CD4-positive, alpha-beta memory T cell (primary cell): ENCODE data around the gene CGB3. TPM values are rescaled to one million over a fixed set of nuclear protein-coding genes. Genes with fewer than 3 reads are reported as not detected.

Experiments used
- CTCF ChIA-PET: fragments of 350-600 bp; sonication (Branson Sonifier 250); formaldehyde crosslinking; loops from one replicate; lab custom pipeline; 2021; ENCODE audit warnings: inconsistent platforms; ENCODE audit not compliant: partially characterized antibody; lab: Charles Lee
- POLR2A ChIA-PET: fragments of 350-600 bp; sonication (Branson Sonifier 250); formaldehyde crosslinking; loops from one replicate; lab custom pipeline; 2021; ENCODE audit not compliant: partially characterized antibody; lab: Charles Lee
- DNase-seq, 5 donors: peaks; one replicate each; pipeline versions ENCODE4 v3.0.0 to v3.0.0-alpha.2; 2020 to 2022; ENCODE audit warnings: mixed read lengths in 1 of 5
- H3K27ac ChIP-seq: one replicate; pipeline ENCODE4 v1.7.0; 2013; ENCODE audit warnings: low read depth, low read length
- H3K27me3 ChIP-seq: 2 replicates; pipeline ENCODE4 v1.7.0; 2013; ENCODE audit warnings: mild to moderate bottlenecking, low read length, moderate library complexity; ENCODE audit not compliant: insufficient read depth
- H3K36me3 ChIP-seq: 2 replicates; pipeline ENCODE4 v1.7.0; 2013; ENCODE audit warnings: mild to moderate bottlenecking, low read length, moderate library complexity; ENCODE audit not compliant: insufficient read depth
- H3K4me1 ChIP-seq: 2 replicates; pipeline ENCODE4 v1.7.0; 2013; ENCODE audit warnings: mild to moderate bottlenecking, low read length, moderate library complexity; ENCODE audit not compliant: insufficient read depth
- H3K4me3 ChIP-seq, 2 donors: one replicate each; pipeline ENCODE4 v1.7.0; 2013; ENCODE audit warnings: low read length in 2 of 2, mild to moderate bottlenecking in 1 of 2
- H3K9me3 ChIP-seq, 2 donors: one replicate each; pipeline ENCODE4 v1.7.0; 2013; ENCODE audit warnings: low read length in 2 of 2, control low read depth in 1 of 2; ENCODE audit not compliant: control insufficient read depth in 1 of 2
- H3K27ac Mint-ChIP-seq, 7 donors: one replicate each; pipeline ENCODE4 v1.8.0; 2020 to 2021; ENCODE audit warnings: mixed read lengths in 7 of 7, mild to moderate bottlenecking in 6 of 7, inconsistent platforms in 3 of 7, moderate library complexity in 3 of 7
- H3K27me3 Mint-ChIP-seq, 2 donors: one replicate each; pipeline ENCODE4 v1.8.0; 2020 to 2021; ENCODE audit warnings: mixed read lengths in 2 of 2
- H3K36me3 Mint-ChIP-seq, 2 donors: one replicate each; pipeline ENCODE4 v1.8.0; 2020 to 2021; ENCODE audit warnings: mixed read lengths in 2 of 2, inconsistent platforms in 1 of 2, mild to moderate bottlenecking in 1 of 2
- H3K4me1 Mint-ChIP-seq, 4 donors: one replicate each; pipeline ENCODE4 v1.8.0; 2020 to 2021; ENCODE audit warnings: mixed read lengths in 4 of 4, mild to moderate bottlenecking in 1 of 4
- H3K4me3 Mint-ChIP-seq, 8 donors: one replicate each; pipeline ENCODE4 v1.8.0; 2020 to 2021; ENCODE audit warnings: mixed read lengths in 8 of 8, mild to moderate bottlenecking in 7 of 8, moderate library complexity in 6 of 8, inconsistent platforms in 3 of 8
- H3K9me3 Mint-ChIP-seq, 8 donors: one replicate each; pipeline ENCODE4 v1.8.0; 2020 to 2021; ENCODE audit warnings: mixed read lengths in 8 of 8, mild to moderate bottlenecking in 5 of 8, inconsistent platforms in 3 of 8, moderate library complexity in 1 of 8
- intact Hi-C: fragments of 100-400 bp; cut with micrococcal nuclease; formaldehyde crosslinking; loops from one replicate; pipeline ENCODE4 v1.15.1; 2023
- microRNA-seq: library from miRNA; unstranded; fragments of <30 nt; microRNA quantifications from one replicate; pipeline ENCODE4 v1.2.0, GENCODE V29; 2021; ENCODE audit warnings: borderline replicate concordance, borderline number of aligned reads, borderline microRNAs expressed, mixed read lengths
- polyA plus RNA-seq, 2 donors: library from polyadenylated mRNA; unstranded; fragments of 300-500 nt; fragmentation: Illumina TruSeq; gene quantifications; one replicate each; pipeline ENCODE4 v1.2.3, GENCODE V29; 2021
- total RNA-seq, 2 experiments: library from RNA; stranded (reverse); gene quantifications; one replicate each; pipeline ENCODE4 v1.2.3, GENCODE V29; 2021

Gene CGB3
- total and polyA plus RNA-seq, 4 experiments from 2014 or later = not detected

- DNase-seq = no peak
- Histone ChIP-seq H3K36me3 (peaks cover 10% of the 10 kb centered on the region), H3K4me1 (no peaks in the 10 kb centered on the region), H3K27me3 (no peaks in the 10 kb centered on the region), H3K9me3 (no peaks in the 10 kb centered on the region), H3K4me3 (no peak overlapping the region), H3K27ac (no peak overlapping the region)
- Mint-ChIP-seq H3K36me3 (peaks cover 15 to 25% of the 10 kb centered on the region in 2 donors), H3K27me3 (no peaks in the 10 kb centered on the region), H3K9me3 (no peaks in the 10 kb centered on the region), H3K4me3 (no peak overlapping the region), H3K27ac (peak overlapping the region in 1 of 7 donors; percentile 35), H3K4me1 (no peaks in the 10 kb centered on the region)
- intact Hi-C loops = no loop called here
- ChIA-PET CTCF (interaction anchor here (1.7 to 2.2 kb wide), 2 partner anchors 11 to 12 kb away, joined by 7 to 14 read pairs; partner anchors contain the start of genes GYS1 and RUVBL2), POLR2A (interaction anchor here (1.8 kb wide), 1 partner anchor 18 kb away, joined by 5 read pairs; no protein-coding TSS in a partner anchor)
These were observed 41.9 kb downstream of the CGB3 start for GRCh38 chr19:48982280-48982679.

- Histone ChIP-seq H3K4me1 (no peaks in the 10 kb centered on the region), H3K27me3 (no peaks in the 10 kb centered on the region), H3K36me3 (peaks cover 9% of the 10 kb centered on the region), H3K27ac (no peak overlapping the region), H3K4me3 (no peak overlapping the region), H3K9me3 (no peaks in the 10 kb centered on the region)
- peaks cover 0 to 6% (median 2%) of the 10 kb centered on the region in 4 donors for H3K4me1 Mint-ChIP-seq
- intact Hi-C loops = no loop called here
- H3K27ac Mint-ChIP-seq = no peak overlapping the region
- ChIA-PET POLR2A (interaction anchor here (1.2 to 5.9 kb wide), 2 partner anchors 10 to 16 kb away, joined by 5 to 47 read pairs; partner anchors contain the start of genes FTL, GYS1 and RUVBL2), CTCF (interaction anchor here (1.0 to 2.8 kb wide), 5 partner anchors 8 to 135 kb away, joined by 3 to 19 read pairs (median 3); partner anchors contain the start of genes GYS1 and RUVBL2)
- DNase-seq = no peak
- peaks cover 17 to 32% of the 10 kb centered on the region in 2 donors for H3K36me3 Mint-ChIP-seq
- H3K4me3 Mint-ChIP-seq = no peak overlapping the region
- H3K9me3 Mint-ChIP-seq = no peaks in the 10 kb centered on the region
- H3K27me3 Mint-ChIP-seq = no peaks in the 10 kb centered on the region
These were observed 47.1 kb downstream of the CGB3 start for GRCh38 chr19:48977061-48977460.

GRCh38 chr19:48975947-48976847, 47.9 kb downstream of the CGB3 start:
- H3K9me3 Mint-ChIP-seq = no peaks in the 10 kb centered on the region
- H3K36me3 Mint-ChIP-seq = peaks cover 15 to 27% of the 10 kb centered on the region in 2 donors
- Histone ChIP-seq H3K36me3 (peaks cover 9% of the 10 kb centered on the region), H3K9me3 (no peaks in the 10 kb centered on the region), H3K4me3 (no peak overlapping the region), H3K27me3 (no peaks in the 10 kb centered on the region), H3K4me1 (no peaks in the 10 kb centered on the region), H3K27ac (no peak overlapping the region)
- intact Hi-C loops = no loop called here
- H3K4me3 Mint-ChIP-seq = no peak overlapping the region
- ChIA-PET CTCF (interaction anchor here (0.8 to 2.8 kb wide), 4 partner anchors 8 to 134 kb away, joined by 3 to 19 read pairs (median 6); partner anchors contain the start of genes GYS1 and RUVBL2), POLR2A (interaction anchor here (0.6 to 5.9 kb wide), 3 partner anchors 9 to 17 kb away, joined by 3 to 47 read pairs (median 4); partner anchors contain the start of genes FTL, GYS1 and RUVBL2)
- peak in 4 of 5 donors; percentile 42 to 54 (median 46) for DNase-seq
- peak overlapping the region in 3 of 7 donors; percentile 35 to 44 (median 41) for H3K27ac Mint-ChIP-seq
- no peaks in the 10 kb centered on the region for H3K27me3 Mint-ChIP-seq
- H3K4me1 Mint-ChIP-seq = peaks cover under 1 to 6% (median 2%) of the 10 kb centered on the region in 4 donors

Small RNA genes within 50 kb of the gene (microRNA-seq; reads per million reads assigned to microRNA genes)
- gene MIR6798 = not detected

Other genes starting within 250 kb of the CGB3 start
- gene BCAT2, start 213.3 kb downstream of the CGB3 start, total RNA-seq = 10 to 100 TPM; 25.9 to 30.1 TPM
- gene BCAT2, start 213.3 kb downstream of the CGB3 start, polyA plus RNA-seq = 10 to 100 TPM; 19.0 to 28.8 TPM
- under 1 TPM; 0.35 to 0.75 TPM for gene HSD17B14, start 187.8 kb downstream of the CGB3 start, total RNA-seq
- gene HSD17B14, start 187.8 kb downstream of the CGB3 start, polyA plus RNA-seq = 1 to 10 TPM in 1 of 2 donors, under 1 TPM in 1; 0.32 to 1.1 TPM
- 1 to 10 TPM; 2.8 to 6.6 TPM for gene PLEKHA4, start 155.7 kb downstream of the CGB3 start, total RNA-seq
- gene PLEKHA4, start 155.7 kb downstream of the CGB3 start, polyA plus RNA-seq = 1 to 10 TPM; 2.3 to 7.5 TPM
- 10 to 100 TPM; 67.0 to 69.8 TPM for gene PPP1R15A, start 151.9 kb downstream of the CGB3 start, total RNA-seq
- gene PPP1R15A, start 151.9 kb downstream of the CGB3 start, polyA plus RNA-seq = 10 to 100 TPM; 79.6 to 83.3 TPM
- not detected for gene TULP2, start 125.6 kb downstream of the CGB3 start, total RNA-seq
- gene TULP2, start 125.6 kb downstream of the CGB3 start, polyA plus RNA-seq = not detected
- 100 to 1,000 TPM; 132 to 145 TPM for gene NUCB1, start 124.0 kb downstream of the CGB3 start, total RNA-seq
- 100 to 1,000 TPM in 1 of 2 donors, 10 to 100 TPM in 1; 65.3 to 126 TPM for gene NUCB1, start 124.0 kb downstream of the CGB3 start, polyA plus RNA-seq
- 1 to 10 TPM; 1.2 to 1.6 TPM for gene DHDH, start 90.6 kb downstream of the CGB3 start, total RNA-seq
- 1 to 10 TPM in 1 of 2 donors, under 1 TPM in 1; 0.60 to 1.2 TPM for gene DHDH, start 90.6 kb downstream of the CGB3 start, polyA plus RNA-seq
- gene BAX, start 69.5 kb downstream of the CGB3 start, total RNA-seq = 100 to 1,000 TPM; 173 to 183 TPM
- gene BAX, start 69.5 kb downstream of the CGB3 start, polyA plus RNA-seq = 10 to 100 TPM; 56.5 to 66.8 TPM
- 1,000 to 10,000 TPM; 1,304 to 1,371 TPM for gene FTL, start 59.0 kb downstream of the CGB3 start, total RNA-seq
- 1,000 to 10,000 TPM; 3,537 to 4,474 TPM for gene FTL, start 59.0 kb downstream of the CGB3 start, polyA plus RNA-seq
- 10 to 100 TPM; 56.2 to 56.4 TPM for gene GYS1, start 31.0 kb downstream of the CGB3 start, total RNA-seq
- 10 to 100 TPM; 30.6 to 31.4 TPM for gene GYS1, start 31.0 kb downstream of the CGB3 start, polyA plus RNA-seq
- gene RUVBL2, start 30.4 kb downstream of the CGB3 start, total RNA-seq = 10 to 100 TPM; 27.9 to 28.5 TPM
- gene RUVBL2, start 30.4 kb downstream of the CGB3 start, polyA plus RNA-seq = 10 to 100 TPM; 48.6 to 51.9 TPM
- not detected for gene LHB, start 7.2 kb downstream of the CGB3 start, total RNA-seq
- gene LHB, start 7.2 kb downstream of the CGB3 start, polyA plus RNA-seq = under 1 TPM in 1 of 2 donors, not detected in 1; 0.49 TPM
- gene CGB2, start 7.6 kb upstream of the CGB3 start, total RNA-seq = not detected
- not detected for gene CGB2, start 7.6 kb upstream of the CGB3 start, polyA plus RNA-seq
- gene CGB1, start 12.6 kb upstream of the CGB3 start, total RNA-seq = not detected
- not detected for gene CGB1, start 12.6 kb upstream of the CGB3 start, polyA plus RNA-seq
- not detected for gene CGB5, start 19.5 kb upstream of the CGB3 start, total RNA-seq
- not detected for gene CGB5, start 19.5 kb upstream of the CGB3 start, polyA plus RNA-seq
- gene CGB8, start 24.8 kb upstream of the CGB3 start, total RNA-seq = not detected
- not detected for gene CGB8, start 24.8 kb upstream of the CGB3 start, polyA plus RNA-seq
- not detected for gene CGB7, start 33.4 kb upstream of the CGB3 start, total RNA-seq
- not detected for gene CGB7, start 33.4 kb upstream of the CGB3 start, polyA plus RNA-seq
- gene NTF4, start 40.5 kb upstream of the CGB3 start, total RNA-seq = not detected
- gene NTF4, start 40.5 kb upstream of the CGB3 start, polyA plus RNA-seq = not detected
- not detected for gene KCNA7, start 48.4 kb upstream of the CGB3 start, total RNA-seq
- gene KCNA7, start 48.4 kb upstream of the CGB3 start, polyA plus RNA-seq = not detected
- gene SNRNP70, start 61.1 kb upstream of the CGB3 start, total RNA-seq = 100 to 1,000 TPM; 675 to 689 TPM
- 10 to 100 TPM; 31.5 to 55.2 TPM for gene SNRNP70, start 61.1 kb upstream of the CGB3 start, polyA plus RNA-seq
- gene LIN7B, start 90.0 kb upstream of the CGB3 start, total RNA-seq = 10 to 100 TPM; 17.7 to 18.6 TPM
- 1 to 10 TPM; 4.4 to 5.3 TPM for gene LIN7B, start 90.0 kb upstream of the CGB3 start, polyA plus RNA-seq
- 1 to 10 TPM; 1.7 to 1.9 TPM for gene C19orf73, start 94.8 kb upstream of the CGB3 start, total RNA-seq
- gene C19orf73, start 94.8 kb upstream of the CGB3 start, polyA plus RNA-seq = 1 to 10 TPM; 1.9 to 3.7 TPM
- gene PPFIA3, start 95.2 kb upstream of the CGB3 start, total RNA-seq = 1 to 10 TPM; 4.0 to 4.5 TPM
- under 1 TPM; 0.27 to 0.68 TPM for gene PPFIA3, start 95.2 kb upstream of the CGB3 start, polyA plus RNA-seq
- not detected for gene HRC, start 131.1 kb upstream of the CGB3 start, total RNA-seq
- not detected for gene HRC, start 131.1 kb upstream of the CGB3 start, polyA plus RNA-seq
- gene TRPM4, start 133.5 kb upstream of the CGB3 start, total RNA-seq = under 1 TPM in 1 of 2 experiments, not detected in 1; 0.41 TPM
- gene TRPM4, start 133.5 kb upstream of the CGB3 start, polyA plus RNA-seq = not detected